ENCODE results near the gene MDFIC. TPM values are rescaled to one million over a fixed set of nuclear protein-coding genes. Genes with fewer than 3 reads are reported as not detected.

Gene MDFIC
- total RNA-seq, 1 donor from 2014 or later = 39.0 TPM

GRCh38 chr7:114997487-114998404 is 75.9 kb downstream of the MDFIC start:
- Histone ChIP-seq H3K36me3 (no peaks in the 10 kb centered on the region), H3K4me3 (no peak overlapping the region), H3K27ac (no peak overlapping the region), H3K4me1 (no peaks in the 10 kb centered on the region), H3K27me3 (no peaks in the 10 kb centered on the region), H3K9me3 (no peaks in the 10 kb centered on the region)
- ATAC-seq = no peak
- DNase-seq = no peak
- intact Hi-C loops (cut with DNase I) = no loop called here
- TF ChIP-seq, protein P1, sequence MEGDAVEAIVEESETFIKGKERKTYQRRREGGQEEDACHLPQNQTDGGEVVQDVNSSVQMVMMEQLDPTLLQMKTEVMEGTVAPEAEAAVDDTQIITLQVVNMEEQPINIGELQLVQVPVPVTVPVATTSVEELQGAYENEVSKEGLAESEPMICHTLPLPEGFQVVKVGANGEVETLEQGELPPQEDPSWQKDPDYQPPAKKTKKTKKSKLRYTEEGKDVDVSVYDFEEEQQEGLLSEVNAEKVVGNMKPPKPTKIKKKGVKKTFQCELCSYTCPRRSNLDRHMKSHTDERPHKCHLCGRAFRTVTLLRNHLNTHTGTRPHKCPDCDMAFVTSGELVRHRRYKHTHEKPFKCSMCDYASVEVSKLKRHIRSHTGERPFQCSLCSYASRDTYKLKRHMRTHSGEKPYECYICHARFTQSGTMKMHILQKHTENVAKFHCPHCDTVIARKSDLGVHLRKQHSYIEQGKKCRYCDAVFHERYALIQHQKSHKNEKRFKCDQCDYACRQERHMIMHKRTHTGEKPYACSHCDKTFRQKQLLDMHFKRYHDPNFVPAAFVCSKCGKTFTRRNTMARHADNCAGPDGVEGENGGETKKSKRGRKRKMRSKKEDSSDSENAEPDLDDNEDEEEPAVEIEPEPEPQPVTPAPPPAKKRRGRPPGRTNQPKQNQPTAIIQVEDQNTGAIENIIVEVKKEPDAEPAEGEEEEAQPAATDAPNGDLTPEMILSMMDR (IDR thresholded peaks at IDR 0.05) = no peak

DNA sequence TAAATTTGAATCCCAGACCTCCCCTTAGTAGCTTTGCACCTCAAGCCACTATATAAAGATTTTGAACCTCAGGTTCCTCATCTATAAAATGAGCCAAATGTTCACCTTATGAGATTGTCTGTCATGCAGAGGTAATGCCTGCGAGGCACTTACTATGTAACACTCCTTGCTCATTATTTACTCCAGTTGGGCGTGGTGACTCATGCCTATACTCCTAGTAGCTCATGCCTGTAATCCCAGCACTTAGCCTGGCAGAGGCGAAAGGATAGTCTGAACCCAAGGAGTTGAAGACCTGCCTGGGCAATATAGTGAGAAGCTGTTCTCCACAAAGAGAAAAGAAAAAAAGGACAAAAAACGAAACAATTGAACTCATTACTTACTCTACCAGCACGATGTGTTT is 82.2 kb downstream of the MDFIC start:
- Histone ChIP-seq H3K4me3 (no peak overlapping the region), H3K36me3 (no peaks in the 10 kb centered on the region), H3K9me3 (no peaks in the 10 kb centered on the region), H3K27ac (no peak overlapping the region), H3K27me3 (no peaks in the 10 kb centered on the region), H3K4me1 (peaks cover 11% of the 10 kb centered on the region)
- ATAC-seq (peak; percentile 32), DNase-seq (no peak)
- intact Hi-C loops (cut with DNase I) = no loop called here
- TF ChIP-seq, protein P1 (IDR thresholded peaks at IDR 0.05) = no peak

GRCh38 chr7:115005251-115005650 is 83.4 kb downstream of the MDFIC start:
- ATAC-seq = no peak

GRCh38 chr7:115005953-115006352 is 84.1 kb downstream of the MDFIC start:
- TF ChIP-seq, protein P1 (IDR thresholded peaks at IDR 0.05) = no peak

More at GRCh38 chr7:115005251-115005650, 83.4 kb downstream of the MDFIC start:
- H3K4me3 ChIP-seq = no peak overlapping the region
- TF ChIP-seq, protein P1 (IDR thresholded peaks at IDR 0.05) = no peak
- H3K27ac ChIP-seq = no peak overlapping the region
- no peaks in the 10 kb centered on the region for H3K36me3 ChIP-seq
- intact Hi-C loops (cut with DNase I) = no loop called here
- peaks cover 22% of the 10 kb centered on the region for H3K4me1 ChIP-seq
- no peak for DNase-seq
- H3K9me3 ChIP-seq = no peaks in the 10 kb centered on the region
- no peaks in the 10 kb centered on the region for H3K27me3 ChIP-seq

GRCh38 chr7:115007751-115008150 is 85.9 kb downstream of the MDFIC start:
- no peak overlapping the region for H3K27ac ChIP-seq

More at GRCh38 chr7:115005953-115006352, 84.1 kb downstream of the MDFIC start:
- intact Hi-C loops (cut with DNase I) = no loop called here
- Histone ChIP-seq H3K4me1 (peaks cover 23% of the 10 kb centered on the region), H3K9me3 (no peaks in the 10 kb centered on the region), H3K36me3 (no peaks in the 10 kb centered on the region), H3K27me3 (no peaks in the 10 kb centered on the region), H3K4me3 (no peak overlapping the region), H3K27ac (no peak overlapping the region)
- DNase-seq (no peak), ATAC-seq (peak; percentile 10)

More at GRCh38 chr7:115007751-115008150, 85.9 kb downstream of the MDFIC start:
- intact Hi-C loops (cut with DNase I) = no loop called here
- Histone ChIP-seq H3K27me3 (no peaks in the 10 kb centered on the region), H3K9me3 (no peaks in the 10 kb centered on the region), H3K4me1 (peaks cover 23% of the 10 kb centered on the region), H3K4me3 (no peak overlapping the region), H3K36me3 (no peaks in the 10 kb centered on the region)
- DNase-seq = no peak
- no peak for ATAC-seq
- TF ChIP-seq, protein P1 (IDR thresholded peaks at IDR 0.05) = no peak
